HepG2 (cell line): Measurements from ENCODE around the gene PLXNA3. TPM values are rescaled to one million over a fixed set of nuclear protein-coding genes. Genes with fewer than 3 reads are reported as not detected.

Source experiments
- ATAC-seq: fragments of 200-7000 bp; cut with Tn5 transposase; 3 replicates; pipeline ENCODE4 v1.9.1; 2020; ENCODE audit warnings: mild to moderate bottlenecking, moderate library complexity
- BruUV-seq: library from RNA; stranded (reverse); fragments of 400-500 nt; replicated peaks from 2 replicates; lab custom pipeline; 2021; lab: Mats Ljungman, UMichigan
- CTCF ChIA-PET: fragments of 300-600 bp; formaldehyde crosslinking; extraction: SDS; loops from one replicate; lab custom pipeline; 2021; ENCODE audit warnings: low total read pairs, inconsistent platforms, low intra/inter-chr PET ratio; lab: Yijun Ruan, JAX
- POLR2A ChIA-PET: fragments of 350-600 bp; sonication (Branson Sonifier 250); formaldehyde crosslinking; loops from one replicate; lab custom pipeline; 2020; ENCODE audit warnings: antibody characterized with exemption, inconsistent platforms; lab: Yijun Ruan, JAX
- DNase-seq: peaks from one replicate; pipeline ENCODE4 v3.0.0-alpha.2; 2015; ENCODE audit warnings: low spot score
- FAIRE-seq: peaks from 3 replicates; lab custom pipeline; 2011; peaks lifted over from hg19 to GRCh38; lab: Jason Lieb, UNC
- H2AFZ ChIP-seq: one replicate; pipeline ENCODE4 v1.6.1; 2011; ENCODE audit warnings: low read length, inconsistent platforms
- H3K27ac ChIP-seq: fragments of 300-600 bp; 3 replicates; pipeline ENCODE4 v1.8.0; 2011; ENCODE audit warnings: mixed run types, mild to moderate bottlenecking, mixed read lengths, low read length, inconsistent platforms; ENCODE audit not compliant: insufficient read depth; ENCODE audit errors: extremely low read length
- H3K27me3 ChIP-seq, 2 experiments: fragments of 200-600 bp in 1 of 2; 2 replicates in 1 of 2; 3 replicates in 1 of 2; pipeline versions ENCODE4 v1.6.0 to v1.8.0; 2011; ENCODE audit warnings: low read length in 2 of 2, mild to moderate bottlenecking in 2 of 2, moderate library complexity in 2 of 2, inconsistent platforms in 1 of 2; ENCODE audit not compliant: insufficient read depth in 2 of 2, control insufficient read depth in 1 of 2
- H3K36me3 ChIP-seq, 2 experiments: fragments of 200-600 bp in 1 of 2; replicated peaks in 1 of 2; 2 replicates in 1 of 2; 3 replicates in 1 of 2; pipeline versions ENCODE4 v1.5.1 to v1.8.0; 2011; ENCODE audit warnings: low read length in 2 of 2, inconsistent platforms in 1 of 2; ENCODE audit not compliant: insufficient read depth in 2 of 2, control insufficient read depth in 1 of 2
- H3K4me1 ChIP-seq: 2 replicates; pipeline ENCODE4 v1.5.1; 2012; ENCODE audit warnings: low read length, inconsistent platforms; ENCODE audit not compliant: insufficient read depth
- H3K4me2 ChIP-seq: 2 replicates; pipeline ENCODE4 v1.6.0; 2011; ENCODE audit warnings: low read depth, low read length, inconsistent platforms
- H3K4me3 ChIP-seq, 3 experiments: fragments of 200-600 bp in 1 of 3; sonication (generic), shearing (Covaris generic) in 1 of 3; replicated peaks in 1 of 3; 2 replicates each; pipeline ENCODE4 v1.5.1; 2011 to 2016; ENCODE audit warnings: low read length in 3 of 3, inconsistent platforms in 2 of 3, low read depth in 2 of 3, mild to moderate bottlenecking in 2 of 3, control low read depth in 1 of 3, mixed read lengths in 1 of 3; ENCODE audit not compliant: insufficient read depth in 1 of 3
- H3K79me2 ChIP-seq: one replicate; pipeline ENCODE4 v1.6.1; 2011; ENCODE audit warnings: low read length, inconsistent platforms; ENCODE audit not compliant: insufficient read depth
- H3K9ac ChIP-seq: 2 replicates; pipeline ENCODE4 v1.6.0; 2011; ENCODE audit warnings: mild to moderate bottlenecking, low read depth, low read length, inconsistent platforms; ENCODE audit not compliant: insufficient read depth
- H3K9me3 ChIP-seq: 2 replicates; pipeline ENCODE4 v1.5.1; 2012; ENCODE audit warnings: mild to moderate bottlenecking, low read length
- H4K20me1 ChIP-seq: 2 replicates; pipeline ENCODE4 v1.6.0; 2011; ENCODE audit warnings: inconsistent platforms, mild to moderate bottlenecking, low read length, moderate library complexity; ENCODE audit not compliant: insufficient read depth
- CAMTA2 ChIP-seq: sonication (generic); formaldehyde crosslinking; IDR thresholded peaks from 2 replicates; pipeline ENCODE4 v1.4.0; 2020; ENCODE audit warnings: mild to moderate bottlenecking, missing genetic modification reagents, borderline replicate concordance
- CCAR2 ChIP-seq: fragments of 200-400 bp; formaldehyde crosslinking; optimal IDR thresholded peaks from 2 replicates; pipeline ENCODE3; 2018; ENCODE audit warnings: low read depth, mild to moderate bottlenecking, low read length, moderate library complexity
- HDAC6 ChIP-seq: fragments of 200-600 bp; sonication (generic); IDR thresholded peaks from 2 replicates; pipeline ENCODE4 v1.7.0; 2017; ENCODE audit warnings: mild to moderate bottlenecking, antibody characterized with exemption, low read length, low read depth
- NKX3-1 ChIP-seq: sonication (generic); formaldehyde crosslinking; IDR thresholded peaks from 2 replicates; pipeline ENCODE4 v1.5.0; 2020; ENCODE audit warnings: missing genetic modification reagents
- PHF21A ChIP-seq: sonication (generic); formaldehyde crosslinking; IDR thresholded peaks from 2 replicates; pipeline ENCODE4 v1.5.0; 2020; ENCODE audit warnings: mild to moderate bottlenecking, missing genetic modification reagents
- SIX4 ChIP-seq: sonication (generic); formaldehyde crosslinking; IDR thresholded peaks from 2 replicates; pipeline ENCODE4 v1.4.0; 2020; ENCODE audit warnings: missing genetic modification reagents
- TARDBP ChIP-seq: sonication (generic); formaldehyde crosslinking; IDR thresholded peaks from 2 replicates; pipeline ENCODE4 v1.8.0; 2022; ENCODE audit warnings: mild to moderate bottlenecking, missing genetic modification reagents
- ZFP41 ChIP-seq: sonication (generic); formaldehyde crosslinking; IDR thresholded peaks from 2 replicates; pipeline ENCODE4 v1.4.0; 2020; ENCODE audit warnings: mild to moderate bottlenecking, missing genetic modification reagents, borderline replicate concordance
- ZNF20 ChIP-seq: sonication (generic); formaldehyde crosslinking; IDR thresholded peaks from 2 replicates; pipeline ENCODE4 v1.4.0; 2020; ENCODE audit warnings: mild to moderate bottlenecking, moderate library complexity, missing genetic modification reagents
- ZNF569 ChIP-seq: sonication (generic); formaldehyde crosslinking; IDR thresholded peaks from 2 replicates; pipeline ENCODE4 v1.5.0; 2020; ENCODE audit warnings: mild to moderate bottlenecking, missing genetic modification reagents, moderate library complexity, borderline replicate concordance
- ZNF737 ChIP-seq: sonication (generic); formaldehyde crosslinking; IDR thresholded peaks from 2 replicates; pipeline ENCODE4 v1.5.0; 2020; ENCODE audit warnings: missing genetic modification reagents, mild to moderate bottlenecking, borderline replicate concordance
- ZNF788 ChIP-seq: sonication (generic); formaldehyde crosslinking; IDR thresholded peaks from 2 replicates; pipeline ENCODE4 v1.5.0; 2020; ENCODE audit warnings: mild to moderate bottlenecking, missing genetic modification reagents, borderline replicate concordance
- ZSCAN9 ChIP-seq: IDR thresholded peaks from 2 replicates; pipeline ENCODE4 v1.6.1; 2016; ENCODE audit warnings: borderline replicate concordance
- WGBS: methylation state at CpG from one replicate; pipeline ENCODE4 v1.1.6; 2017; ENCODE audit warnings: low lambda C conversion rate; 5-methylcytosine and 5-hydroxymethylcytosine counted together
- in situ Hi-C: cut with HindIII; loops from 2 replicates; pipeline ENCODE4 v1.10.0; 2017; ENCODE audit warnings: low pct_unique_long_range_greater_than_20kb; ENCODE audit not compliant: extremely low pct_ligation_motif_present
- intact Hi-C: fragments of 100-400 bp; cut with micrococcal nuclease; formaldehyde crosslinking; loops from one replicate; pipeline ENCODE4 v1.10.0; 2022; ENCODE audit not compliant: unreplicated experiment
- polyA plus RNA-seq, 8 experiments: library from polyadenylated mRNA; depleted of rRNA in 3 of 8; stranded (reverse) in 7 of 8; unstranded in 1 of 8; fragments of >200 nt; fragmentation: Illumina TruSeq in 4 of 8; extraction: Trizol in 4 of 8; gene quantifications; 2 replicates each; pipeline versions ENCODE4 v1.2.1 to v1.2.3, GENCODE V29; 2011 to 2016; ENCODE audit warnings: low read depth in 4 of 8, missing spikeins in 1 of 8, mixed read lengths in 1 of 8; ENCODE audit not compliant: insufficient read depth in 1 of 8
- total RNA-seq, 5 experiments: library from RNA; depleted of rRNA; stranded (reverse); fragments of >200 nt; fragmentation: Illumina TruSeq; extraction: Trizol; gene quantifications; 2 replicates each; pipeline ENCODE4 v1.2.3, GENCODE V29; 2016; ENCODE audit warnings: low read depth in 1 of 5
- TF ChIP-seq, protein P1 (sequence below): IDR thresholded peaks from 2 replicates; pipeline ENCODE4 v1.6.1; 2016
- TF ChIP-seq, protein P2 (sequence below): sonication (generic); formaldehyde crosslinking; IDR thresholded peaks from 2 replicates; pipeline ENCODE4 v1.4.0; 2020; ENCODE audit warnings: missing genetic modification reagents
- TF ChIP-seq, protein P3 (sequence below): sonication (generic); formaldehyde crosslinking; IDR thresholded peaks from 2 replicates; pipeline ENCODE4 v1.5.1; 2020; ENCODE audit warnings: missing genetic modification reagents, mild to moderate bottlenecking, borderline replicate concordance
- TF ChIP-seq, protein P4 (sequence below): sonication (generic); formaldehyde crosslinking; conservative IDR thresholded peaks from 2 replicates; pipeline ENCODE4 v1.8.1; 2023; ENCODE audit warnings: missing genetic modification reagents

PLXNA3 gene
- total and polyA plus RNA-seq, 2 of the 13 experiments (the other 11 are each of a cell fraction or from before 2014, with no cell fraction given): 5.8 to 20.6 TPM

DNA sequence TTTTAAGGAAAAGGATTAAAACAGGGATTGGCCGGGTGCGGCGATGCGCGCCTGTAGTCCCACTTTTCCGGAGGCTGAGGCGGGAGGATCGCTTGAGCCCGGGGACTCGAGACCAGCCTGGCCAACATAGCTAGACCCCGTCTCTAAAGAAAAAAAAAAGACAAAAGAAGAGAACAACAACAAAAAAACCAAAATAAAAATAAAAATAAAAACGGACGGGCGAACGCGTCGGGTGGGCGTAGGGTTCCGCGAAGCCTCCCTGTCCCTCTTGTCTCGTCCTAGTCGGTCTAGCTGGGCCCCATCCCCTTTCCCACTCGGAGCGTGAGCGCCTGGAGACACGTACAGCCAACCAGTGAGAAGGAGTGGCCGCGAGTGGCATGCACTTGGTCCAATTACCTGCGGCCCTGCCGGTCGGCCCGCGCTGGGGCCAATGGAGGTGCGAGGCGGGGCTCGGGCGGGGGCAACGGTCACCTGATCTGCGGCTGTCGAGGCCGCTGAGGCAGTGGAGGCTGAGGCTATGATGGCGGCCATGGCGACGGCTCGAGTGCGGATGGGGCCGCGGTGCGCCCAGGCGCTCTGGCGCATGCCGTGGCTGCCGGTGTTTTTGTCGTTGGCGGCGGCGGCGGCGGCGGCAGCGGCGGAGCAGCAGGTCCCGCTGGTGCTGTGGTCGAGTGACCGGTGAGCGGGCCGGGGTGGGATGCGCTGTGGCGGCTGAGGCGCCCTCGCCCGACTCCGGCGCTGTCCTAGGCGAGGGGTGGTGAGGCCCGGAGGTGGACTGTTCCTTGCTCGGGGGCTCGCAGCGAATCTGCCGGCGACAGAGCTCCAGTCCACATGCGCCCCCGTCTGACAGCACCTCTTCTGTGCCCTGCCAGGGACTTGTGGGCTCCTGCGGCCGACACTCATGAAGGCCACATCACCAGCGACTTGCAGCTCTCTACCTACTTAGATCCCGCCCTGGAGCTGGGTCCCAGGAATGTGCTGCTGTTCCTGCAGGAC is 29.6 kb upstream of the PLXNA3 start, which contains the start of gene ATP6AP1:
Gene ATP6AP1 (plus strand): TSS at position 502 of the 996 bp plus-strand sequence. CDS start 16 bp downstream, at position 518.
- Histone ChIP-seq H3K36me3 (no peaks in the 10 kb centered on the region; a peak in 1 of 5 replicates), H3K79me2 (peaks cover 15% of the 10 kb centered on the region), H2AFZ (no peak within 1 kb of the TSS), H4K20me1 (no peaks in the 10 kb centered on the region), H3K4me1 (peaks cover 33% of the 10 kb centered on the region), H3K4me3 (peak within 1 kb of the TSS; percentile 64 to 74 (median 72)), H3K9me3 (no peaks in the 10 kb centered on the region), H3K27ac (peak within 1 kb of the TSS; percentile 54), H3K27me3 (no peaks in the 10 kb centered on the region), H3K4me2 (peak within 1 kb of the TSS; percentile 74), H3K9ac (peak within 1 kb of the TSS; percentile 70)
- peak; percentile 99 for ATAC-seq
- ChIA-PET POLR2A (interaction anchor here (0.9 to 3.4 kb wide), 8 partner anchors 16 to 99 kb away, joined by 3 to 24 read pairs (median 6); partner anchors contain the start of genes DNASE1L1, FAM50A, PLXNA3 and RPL10), CTCF (no interaction called here)
- in situ Hi-C loops (no loop called here), intact Hi-C loops (no loop called here)
- BruUV-seq: no TSS peak
- peak; percentile 85 for DNase-seq
- FAIRE-seq: peak; percentile 80
- 4% methylated on average over 24 of the region's 87 CpGs for WGBS
- no peak for TF ChIP-seq ZNF737 (CRISPR knock-in tag)
- TF ChIP-seq NKX3-1 (CRISPR knock-in tag): peak; percentile 44; the same call in 1 of the 2 replicates
- TF ChIP-seq, protein P1, sequence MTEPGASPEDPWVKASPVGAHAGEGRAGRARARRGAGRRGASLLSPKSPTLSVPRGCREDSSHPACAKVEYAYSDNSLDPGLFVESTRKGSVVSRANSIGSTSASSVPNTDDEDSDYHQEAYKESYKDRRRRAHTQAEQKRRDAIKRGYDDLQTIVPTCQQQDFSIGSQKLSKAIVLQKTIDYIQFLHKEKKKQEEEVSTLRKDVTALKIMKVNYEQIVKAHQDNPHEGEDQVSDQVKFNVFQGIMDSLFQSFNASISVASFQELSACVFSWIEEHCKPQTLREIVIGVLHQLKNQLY (CRISPR knock-in tag): no peak
- TF ChIP-seq, protein P2, sequence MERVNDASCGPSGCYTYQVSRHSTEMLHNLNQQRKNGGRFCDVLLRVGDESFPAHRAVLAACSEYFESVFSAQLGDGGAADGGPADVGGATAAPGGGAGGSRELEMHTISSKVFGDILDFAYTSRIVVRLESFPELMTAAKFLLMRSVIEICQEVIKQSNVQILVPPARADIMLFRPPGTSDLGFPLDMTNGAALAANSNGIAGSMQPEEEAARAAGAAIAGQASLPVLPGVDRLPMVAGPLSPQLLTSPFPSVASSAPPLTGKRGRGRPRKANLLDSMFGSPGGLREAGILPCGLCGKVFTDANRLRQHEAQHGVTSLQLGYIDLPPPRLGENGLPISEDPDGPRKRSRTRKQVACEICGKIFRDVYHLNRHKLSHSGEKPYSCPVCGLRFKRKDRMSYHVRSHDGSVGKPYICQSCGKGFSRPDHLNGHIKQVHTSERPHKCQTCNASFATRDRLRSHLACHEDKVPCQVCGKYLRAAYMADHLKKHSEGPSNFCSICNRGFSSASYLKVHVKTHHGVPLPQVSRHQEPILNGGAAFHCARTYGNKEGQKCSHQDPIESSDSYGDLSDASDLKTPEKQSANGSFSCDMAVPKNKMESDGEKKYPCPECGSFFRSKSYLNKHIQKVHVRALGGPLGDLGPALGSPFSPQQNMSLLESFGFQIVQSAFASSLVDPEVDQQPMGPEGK (CRISPR knock-in tag): peak; percentile 48; the same call in 1 of the 2 replicates
- peak; percentile 62; the same call in 1 of the 2 replicates for TF ChIP-seq PHF21A
- TF ChIP-seq, protein P3, sequence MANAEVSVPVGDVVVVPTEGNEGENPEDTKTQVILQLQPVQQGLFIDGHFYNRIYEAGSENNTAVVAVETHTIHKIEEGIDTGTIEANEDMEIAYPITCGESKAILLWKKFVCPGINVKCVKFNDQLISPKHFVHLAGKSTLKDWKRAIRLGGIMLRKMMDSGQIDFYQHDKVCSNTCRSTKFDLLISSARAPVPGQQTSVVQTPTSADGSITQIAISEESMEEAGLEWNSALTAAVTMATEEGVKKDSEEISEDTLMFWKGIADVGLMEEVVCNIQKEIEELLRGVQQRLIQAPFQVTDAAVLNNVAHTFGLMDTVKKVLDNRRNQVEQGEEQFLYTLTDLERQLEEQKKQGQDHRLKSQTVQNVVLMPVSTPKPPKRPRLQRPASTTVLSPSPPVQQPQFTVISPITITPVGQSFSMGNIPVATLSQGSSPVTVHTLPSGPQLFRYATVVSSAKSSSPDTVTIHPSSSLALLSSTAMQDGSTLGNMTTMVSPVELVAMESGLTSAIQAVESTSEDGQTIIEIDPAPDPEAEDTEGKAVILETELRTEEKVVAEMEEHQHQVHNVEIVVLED (CRISPR knock-in tag): peak; percentile 80
- TF ChIP-seq HDAC6: no peak
- TF ChIP-seq ZFP41 (CRISPR knock-in tag): no peak
- TF ChIP-seq ZNF569 (CRISPR knock-in tag): no peak
- TF ChIP-seq TARDBP: no peak
- TF ChIP-seq ZNF20 (CRISPR knock-in tag): no peak
- no peak for TF ChIP-seq ZNF788 (CRISPR knock-in tag)
- TF ChIP-seq, protein P4, sequence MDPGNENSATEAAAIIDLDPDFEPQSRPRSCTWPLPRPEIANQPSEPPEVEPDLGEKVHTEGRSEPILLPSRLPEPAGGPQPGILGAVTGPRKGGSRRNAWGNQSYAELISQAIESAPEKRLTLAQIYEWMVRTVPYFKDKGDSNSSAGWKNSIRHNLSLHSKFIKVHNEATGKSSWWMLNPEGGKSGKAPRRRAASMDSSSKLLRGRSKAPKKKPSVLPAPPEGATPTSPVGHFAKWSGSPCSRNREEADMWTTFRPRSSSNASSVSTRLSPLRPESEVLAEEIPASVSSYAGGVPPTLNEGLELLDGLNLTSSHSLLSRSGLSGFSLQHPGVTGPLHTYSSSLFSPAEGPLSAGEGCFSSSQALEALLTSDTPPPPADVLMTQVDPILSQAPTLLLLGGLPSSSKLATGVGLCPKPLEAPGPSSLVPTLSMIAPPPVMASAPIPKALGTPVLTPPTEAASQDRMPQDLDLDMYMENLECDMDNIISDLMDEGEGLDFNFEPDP: no peak
- no peak for TF ChIP-seq CCAR2
- 0 out of 2 replicates have a peak, but pooled peaks have one; percentile 17 for TF ChIP-seq SIX4 (CRISPR knock-in tag)
- no peak for TF ChIP-seq CAMTA2 (CRISPR knock-in tag)
- no peak for TF ChIP-seq ZSCAN9 (CRISPR knock-in tag)
